Stimulated activated naive CD8-positive, alpha-beta T cell treated with anti-CD3 and anti-CD28 coated beads, Interleukin-15, Interleukin-2, amounts not matched to agents 100 U/mL and 50 U/mL, for 24 hours (primary cell): ENCODE data around the gene RALGAPA1.
"Not testable (repeated sequence)": the region's sequence is repeated elsewhere in the genome, so short reads cannot be mapped to it uniquely, and the experiment has no call there.

ENCODE experiments used
- ATAC-seq: fragments of 150-1000 bp; cut with Tn5 transposase; one replicate; pipeline ENCODE4 v1.10.0; 2021
- DNase-seq: peaks from one replicate; pipeline ENCODE4 v3.0.0; 2021

Gene RALGAPA1

GRCh38 chr14:35761922-35762321, 47.2 kb downstream of the RALGAPA1 start:
- DNase-seq (no peak), ATAC-seq (no peak)

- no peak for DNase-seq
- no peak for ATAC-seq
Observed at GRCh38 chr14:35760143-35760542, 49.0 kb downstream of the RALGAPA1 start.

- no peak for DNase-seq
- ATAC-seq: no peak
Observed at GRCh38 chr14:35758523-35759129, 50.5 kb downstream of the RALGAPA1 start.

- DNase-seq: no peak
- ATAC-seq: no peak
Observed at GRCh38 chr14:35754671-35755070, 54.4 kb downstream of the RALGAPA1 start.

- no peak for DNase-seq
- no peak for ATAC-seq
Observed at GRCh38 chr14:35752380-35752779, 56.7 kb downstream of the RALGAPA1 start.

GRCh38 chr14:35750202-35750904, 58.7 kb downstream of the RALGAPA1 start:
- no peak for DNase-seq
- ATAC-seq: no peak

- ATAC-seq (no peak), DNase-seq (no peak)
Observed at GRCh38 chr14:35747379-35747778, 61.7 kb downstream of the RALGAPA1 start.

GRCh38 chr14:35742442-35742841, 66.7 kb downstream of the RALGAPA1 start:
- ATAC-seq (no peak), DNase-seq (no peak)

- DNase-seq (no peak), ATAC-seq (peak; percentile 37)
Observed at GRCh38 chr14:35742032-35742371, 67.1 kb downstream of the RALGAPA1 start.

GRCh38 chr14:35741345-35742031, 67.6 kb downstream of the RALGAPA1 start:
- DNase-seq: no peak
- peak; percentile 68 for ATAC-seq

GRCh38 chr14:35740215-35740614, 68.9 kb downstream of the RALGAPA1 start:
- no peak for ATAC-seq

GRCh38 chr14:35735163-35735562, 73.9 kb downstream of the RALGAPA1 start:
- not testable (repeated sequence) for ATAC-seq, DNase-seq

More at GRCh38 chr14:35740215-35740614, 68.9 kb downstream of the RALGAPA1 start:
- DNase-seq: no peak

GRCh38 chr14:35733510-35733909, 75.6 kb downstream of the RALGAPA1 start:
- not testable (repeated sequence) for ATAC-seq, DNase-seq

- DNase-seq (no peak), ATAC-seq (no peak)
Observed at GRCh38 chr14:35730871-35731270, 78.2 kb downstream of the RALGAPA1 start.

- no peak for DNase-seq
Observed at GRCh38 chr14:35727764-35728163, 81.3 kb downstream of the RALGAPA1 start.

GRCh38 chr14:35725930-35726329, 83.2 kb downstream of the RALGAPA1 start:
- ATAC-seq: no peak
- no peak for DNase-seq

More at GRCh38 chr14:35727764-35728163, 81.3 kb downstream of the RALGAPA1 start:
- no peak for ATAC-seq

GRCh38 chr14:35715079-35715478, 94.0 kb downstream of the RALGAPA1 start:
- ATAC-seq: no peak

GRCh38 chr14:35712466-35712865, 96.6 kb downstream of the RALGAPA1 start:
- DNase-seq: no peak
- no peak for ATAC-seq

More at GRCh38 chr14:35715079-35715478, 94.0 kb downstream of the RALGAPA1 start:
- no peak for DNase-seq

GRCh38 chr14:35708062-35708461, 101.0 kb downstream of the RALGAPA1 start:
- no peak for ATAC-seq

GRCh38 chr14:35705636-35706035, 103.5 kb downstream of the RALGAPA1 start:
- DNase-seq: no peak

More at GRCh38 chr14:35708062-35708461, 101.0 kb downstream of the RALGAPA1 start:
- DNase-seq: no peak

GRCh38 chr14:35704793-35705493, 104.2 kb downstream of the RALGAPA1 start:
- no peak for DNase-seq

More at GRCh38 chr14:35705636-35706035, 103.5 kb downstream of the RALGAPA1 start:
- no peak for ATAC-seq

GRCh38 chr14:35701531-35701930, 107.6 kb downstream of the RALGAPA1 start:
- DNase-seq: no peak
- no peak for ATAC-seq

More at GRCh38 chr14:35704793-35705493, 104.2 kb downstream of the RALGAPA1 start:
- ATAC-seq: no peak
